CD14-positive monocyte (primary cell): ENCODE measurements around the gene TDRD1. TPM values are rescaled to one million over a fixed set of nuclear protein-coding genes. Genes with fewer than 3 reads are reported as not detected.

ENCODE experiments used
- DNase-seq, 3 donors: peaks; one replicate each; pipeline ENCODE4 v3.0.0-alpha.2; 2011 to 2022
- H2AFZ ChIP-seq: 2 replicates; pipeline ENCODE4 v1.6.0; 2012; ENCODE audit warnings: mild to moderate bottlenecking, low read depth, low read length, inconsistent platforms; ENCODE audit not compliant: insufficient read depth, poor library complexity, severe bottlenecking
- H3K27ac ChIP-seq, 2 donors: 1 replicate in 1 of 2; 2 replicates in 1 of 2; pipeline ENCODE4 v1.5.1; 2012 to 2013; ENCODE audit warnings: low read length in 2 of 2, control low read depth in 1 of 2, inconsistent platforms in 1 of 2, low read depth in 1 of 2, mild to moderate bottlenecking in 1 of 2
- H3K27me3 ChIP-seq, 2 donors: one replicate each; pipeline versions ENCODE4 v1.6.0 to v1.6.1; 2011 to 2013; ENCODE audit warnings: low read length in 2 of 2; ENCODE audit not compliant: control insufficient read depth in 2 of 2, insufficient read depth in 2 of 2
- H3K36me3 ChIP-seq, 2 donors: replicated peaks in 1 of 2; 1 replicate in 1 of 2; 2 replicates in 1 of 2; pipeline versions ENCODE4 v1.5.1 to v1.6.1; 2012 to 2013; ENCODE audit warnings: low read length in 2 of 2, control low read depth in 1 of 2, inconsistent platforms in 1 of 2, mild to moderate bottlenecking in 1 of 2; ENCODE audit not compliant: insufficient read depth in 2 of 2, control insufficient read depth in 1 of 2
- H3K4me1 ChIP-seq, 2 donors: 1 replicate in 1 of 2; 2 replicates in 1 of 2; pipeline versions ENCODE4 v1.5.1 to v1.6.1; 2012 to 2013; ENCODE audit warnings: low read length in 2 of 2, control low read depth in 1 of 2, inconsistent platforms in 1 of 2, mild to moderate bottlenecking in 1 of 2, moderate library complexity in 1 of 2; ENCODE audit not compliant: insufficient read depth in 2 of 2, control insufficient read depth in 1 of 2
- H3K4me2 ChIP-seq: replicated peaks from 2 replicates; pipeline ENCODE3; 2012; ENCODE audit warnings: low read length, moderate library complexity, mild to moderate bottlenecking; ENCODE audit not compliant: poor library complexity, severe bottlenecking; ENCODE audit errors: extremely low read depth
- H3K4me3 ChIP-seq, 3 experiments: fragments of 200-600 bp in 1 of 3; sonication (generic) in 1 of 3; replicated peaks in 1 of 3; 1 replicate in 2 of 3; 2 replicates in 1 of 3; pipeline ENCODE4 v1.5.1; 2011 to 2013; ENCODE audit warnings: low read length in 3 of 3, mild to moderate bottlenecking in 3 of 3, control low read depth in 2 of 3, low read depth in 2 of 3, inconsistent platforms in 1 of 3, moderate library complexity in 1 of 3
- H3K79me2 ChIP-seq: 2 replicates; pipeline ENCODE4 v1.6.0; 2012; ENCODE audit warnings: mild to moderate bottlenecking, control low read depth, inconsistent platforms, low read length, moderate library complexity; ENCODE audit not compliant: insufficient read depth
- H3K9ac ChIP-seq: 2 replicates; pipeline ENCODE4 v1.6.0; 2017; ENCODE audit warnings: low read length, mild to moderate bottlenecking; ENCODE audit not compliant: insufficient read depth, poor library complexity, severe bottlenecking
- H3K9me3 ChIP-seq, 2 donors: replicated peaks in 1 of 2; 1 replicate in 1 of 2; 2 replicates in 1 of 2; pipeline versions ENCODE4 v1.5.1 to v1.6.1; 2012 to 2013; ENCODE audit warnings: low read length in 2 of 2, control low read depth in 1 of 2; ENCODE audit not compliant: control insufficient read depth in 1 of 2, insufficient read depth in 1 of 2
- H4K20me1 ChIP-seq: 2 replicates; pipeline ENCODE4 v1.6.0; 2012; ENCODE audit warnings: mild to moderate bottlenecking, low read length, control low read depth, moderate library complexity; ENCODE audit not compliant: insufficient read depth
- H3K27ac Mint-ChIP-seq, 7 donors: one replicate each; pipeline ENCODE4 v1.8.0; 2020; ENCODE audit warnings: mild to moderate bottlenecking in 7 of 7, mixed read lengths in 7 of 7, moderate library complexity in 6 of 7, inconsistent platforms in 2 of 7
- H3K27me3 Mint-ChIP-seq, 3 donors: one replicate each; pipeline ENCODE4 v1.8.0; 2021 to 2022; ENCODE audit warnings: low read depth in 3 of 3, mild to moderate bottlenecking in 3 of 3, mixed read lengths in 3 of 3, moderate library complexity in 3 of 3, inconsistent platforms in 1 of 3
- H3K36me3 Mint-ChIP-seq, 2 donors: one replicate each; pipeline ENCODE4 v1.8.0; 2020; ENCODE audit warnings: mixed read lengths in 2 of 2, inconsistent platforms in 1 of 2, mild to moderate bottlenecking in 1 of 2
- H3K4me1 Mint-ChIP-seq: one replicate; pipeline ENCODE4 v1.8.0; 2020; ENCODE audit warnings: mild to moderate bottlenecking, mixed read lengths
- H3K4me3 Mint-ChIP-seq, 2 donors: one replicate each; pipeline ENCODE4 v1.8.0; 2020; ENCODE audit warnings: mild to moderate bottlenecking in 2 of 2, mixed read lengths in 2 of 2, moderate library complexity in 1 of 2
- H3K9me3 Mint-ChIP-seq, 7 donors: one replicate each; pipeline ENCODE4 v1.8.0; 2020 to 2022; ENCODE audit warnings: mixed read lengths in 7 of 7, mild to moderate bottlenecking in 6 of 7, moderate library complexity in 6 of 7, inconsistent platforms in 2 of 7
- CTCF ChIP-seq: fragments of 200-600 bp; IDR thresholded peaks from one replicate; pipeline ENCODE4 v1.8.0; 2022; ENCODE audit warnings: antibody characterized with exemption, mild to moderate bottlenecking
- WGBS: methylation state at CpG from one replicate; pipeline ENCODE4 v1.1.5; 2013; ENCODE audit warnings: missing lambda C conversion rate; ENCODE audit not compliant: insufficient coverage; 5-methylcytosine and 5-hydroxymethylcytosine counted together
- intact Hi-C, 2 donors: fragments of 100-400 bp; cut with micrococcal nuclease; formaldehyde crosslinking; loops; one replicate each; pipeline versions ENCODE4 v1.15.0 to v1.15.1; 2023
- polyA plus RNA-seq, 3 donors: library from polyadenylated mRNA; depleted of rRNA in 1 of 3; unstranded in 2 of 3; stranded (reverse) in 1 of 3; fragments of 300-500 nt in 2 of 3; fragments of >200 nt in 1 of 3; fragmentation: Illumina TruSeq in 2 of 3; gene quantifications; 1 replicate in 2 of 3; 2 replicates in 1 of 3; pipeline ENCODE4 v1.2.3, GENCODE V29; 2012 to 2021

Gene TDRD1
- polyA plus RNA-seq, 3 donors, result not detected

GRCh38 chr10:114176511-114176910 is 2.6 kb upstream of the TDRD1 start:
- 100% methylated on average over 1 of the region's 1 CpG for WGBS
- Mint-ChIP-seq H3K4me1 (peaks cover 24% of the 10 kb centered on the region), H3K9me3 (peaks cover 0 to 2% (median 0%) of the 10 kb centered on the region in 7 donors), H3K36me3 (peaks cover 0 to 4% of the 10 kb centered on the region in 2 donors), H3K27me3 (peaks cover 2 to 6% (median 4%) of the 10 kb centered on the region in 3 donors), H3K27ac (no peak overlapping the region), H3K4me3 (peak overlapping the region in 1 of 2 donors; percentile 9)
- H3K4me2 ChIP-seq, result no peak overlapping the region
- peaks cover 25% of the 10 kb centered on the region for H3K79me2 ChIP-seq
- no peak overlapping the region for H3K9ac ChIP-seq
- H3K27me3 ChIP-seq, result no peaks in the 10 kb centered on the region
- peaks cover 14 to 27% of the 10 kb centered on the region in 2 donors for H3K4me1 ChIP-seq
- H3K36me3 ChIP-seq, result no peaks in the 10 kb centered on the region
- H3K27ac ChIP-seq, result no peak overlapping the region
- intact Hi-C loops, result no loop called here
- no peaks in the 10 kb centered on the region for H4K20me1 ChIP-seq
- H3K9me3 ChIP-seq, result no peaks in the 10 kb centered on the region
- H2AFZ ChIP-seq, result no peak overlapping the region
- no peak for DNase-seq
- TF ChIP-seq CTCF, result no peak
- H3K4me3 ChIP-seq, result no peak overlapping the region

GRCh38 chr10:114179747-114180146 is 594 bp downstream of the TDRD1 start:
- Histone ChIP-seq H4K20me1 (no peaks in the 10 kb centered on the region), H3K9me3 (no peaks in the 10 kb centered on the region), H3K36me3 (no peaks in the 10 kb centered on the region), H3K9ac (no peak overlapping the region), H2AFZ (no peak overlapping the region), H3K4me1 (peaks cover 4% of the 10 kb centered on the region in 2 donors), H3K27me3 (no peaks in the 10 kb centered on the region), H3K79me2 (no peaks in the 10 kb centered on the region), H3K4me3 (no peak overlapping the region), H3K27ac (no peak overlapping the region), H3K4me2 (no peak overlapping the region)
- peaks cover 4% of the 10 kb centered on the region for H3K4me1 Mint-ChIP-seq
- 100% methylated on average over 2 of the region's 8 CpGs for WGBS
- peaks cover 3 to 6% (median 4%) of the 10 kb centered on the region in 3 donors for H3K27me3 Mint-ChIP-seq
- TF ChIP-seq CTCF, result no peak
- H3K4me3 Mint-ChIP-seq, result no peak overlapping the region
- H3K36me3 Mint-ChIP-seq, result no peaks in the 10 kb centered on the region
- no peak for DNase-seq
- peaks cover 0 to 2% (median 0%) of the 10 kb centered on the region in 7 donors for H3K9me3 Mint-ChIP-seq
- H3K27ac Mint-ChIP-seq, result no peak overlapping the region
- intact Hi-C loops, result no loop called here
